Measurements from ENCODE around the gene FILIP1L.

FILIP1L gene

GRCh38 chr3:100042166-100042981 lies 71.9 kb downstream of the FILIP1L start:
- DNase-seq (ENCODE audit: low read depth): peak; percentile 83

GRCh38 chr3:100041328-100041749 lies 73.0 kb downstream of the FILIP1L start:
- peak; percentile 95 for DNase-seq (ENCODE audit: low read depth)

GRCh38 chr3:100040451-100041225 lies 73.7 kb downstream of the FILIP1L start:
- DNase-seq (ENCODE audit: low read depth): no peak

GRCh38 chr3:100039075-100039474 lies 75.2 kb downstream of the FILIP1L start:
- no peak for DNase-seq (ENCODE audit: low read depth)

GRCh38 chr3:100033903-100034471 lies 80.3 kb downstream of the FILIP1L start:
- DNase-seq (ENCODE audit: low read depth): no peak

- no peak for DNase-seq (ENCODE audit: low read depth)
These were observed 81.1 kb downstream of the FILIP1L start for GRCh38 chr3:100033184-100033583.

DNA sequence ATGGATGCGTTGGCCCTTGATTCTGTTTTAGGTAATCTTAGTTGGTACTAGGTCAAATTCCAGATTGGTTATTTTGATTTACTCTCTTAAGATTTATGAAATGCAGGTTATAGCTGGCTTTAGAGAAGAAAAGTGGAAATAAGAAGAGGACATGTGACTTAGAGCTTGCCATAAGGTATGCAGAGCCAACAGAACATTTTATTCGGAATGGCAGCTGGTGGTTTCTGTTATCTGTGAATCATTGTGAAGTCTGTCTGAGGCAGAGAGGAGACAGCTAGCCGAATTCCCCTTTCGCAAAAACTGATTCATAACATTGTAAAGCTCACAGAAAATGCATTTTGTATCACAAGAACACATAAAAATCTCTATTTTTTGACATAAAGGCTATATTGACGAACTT lies 82.1 kb downstream of the FILIP1L start:
- DNase-seq (ENCODE audit: low read depth): peak; percentile 53

DNA sequence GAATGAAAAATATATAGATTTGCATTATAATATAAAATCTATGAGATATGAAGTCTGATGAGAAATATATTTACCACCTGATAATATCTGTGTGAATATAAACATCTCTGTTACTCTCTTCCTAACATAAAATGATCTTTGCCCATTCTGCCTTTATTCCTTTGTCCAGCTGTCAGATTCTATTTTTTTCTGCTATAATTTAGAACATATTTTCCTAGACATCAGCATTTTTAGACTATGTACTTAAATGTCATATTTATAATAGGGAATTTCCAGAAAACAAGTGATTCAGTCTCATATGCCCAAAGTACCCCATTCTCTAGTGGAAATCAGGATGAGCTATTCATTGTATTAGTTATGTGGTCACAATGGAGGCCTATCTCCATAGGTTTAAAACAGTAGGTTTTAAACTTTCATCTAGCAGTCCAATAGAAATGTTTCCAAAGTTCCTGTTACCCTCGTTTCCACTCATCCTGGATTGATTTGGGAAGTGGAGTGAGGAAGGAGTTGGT lies 83.3 kb downstream of the FILIP1L start:
- no peak for DNase-seq (ENCODE audit: low read depth)

DNA sequence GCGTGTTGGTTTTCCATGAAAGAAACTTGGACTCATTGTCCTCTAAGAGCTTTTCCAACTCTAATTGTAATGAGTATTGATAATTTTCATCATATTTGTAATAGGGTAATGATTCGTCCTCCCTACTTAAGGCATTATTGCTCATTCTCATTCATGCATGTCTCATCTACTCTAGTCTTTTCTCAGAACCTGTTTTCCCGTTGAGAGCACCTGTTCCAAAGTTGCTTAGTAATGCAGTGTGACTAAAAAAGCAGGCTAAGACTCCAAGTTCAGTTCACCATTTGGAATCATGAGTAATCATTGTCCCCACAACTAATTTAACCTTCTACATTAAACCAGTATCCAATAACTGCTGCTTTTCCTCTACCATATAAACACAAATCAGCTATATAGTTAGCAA lies 84.0 kb downstream of the FILIP1L start:
- no peak for DNase-seq (ENCODE audit: low read depth)

GRCh38 chr3:100029689-100030088 lies 84.6 kb downstream of the FILIP1L start:
- no peak for DNase-seq (ENCODE audit: low read depth)

DNA sequence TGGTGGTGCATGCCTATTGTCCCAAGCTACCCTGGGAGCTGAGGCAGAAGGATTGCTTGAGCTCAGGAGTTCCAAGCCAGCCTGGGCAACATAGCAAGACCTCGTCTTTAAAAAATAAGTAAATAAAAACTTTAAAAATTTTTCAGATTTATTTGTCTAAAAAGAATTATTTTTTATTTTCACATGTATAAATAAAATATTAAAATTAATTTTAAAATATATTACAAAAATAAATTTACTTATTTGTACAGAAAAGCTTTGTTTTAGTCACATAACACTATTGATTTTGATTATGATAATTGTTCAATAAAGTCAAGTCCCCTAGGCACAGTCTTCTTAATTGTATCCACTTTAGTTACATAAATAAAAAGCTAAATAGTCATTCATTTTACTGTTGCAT lies 85.2 kb downstream of the FILIP1L start:
- no peak for DNase-seq (ENCODE audit: low read depth)

DNA sequence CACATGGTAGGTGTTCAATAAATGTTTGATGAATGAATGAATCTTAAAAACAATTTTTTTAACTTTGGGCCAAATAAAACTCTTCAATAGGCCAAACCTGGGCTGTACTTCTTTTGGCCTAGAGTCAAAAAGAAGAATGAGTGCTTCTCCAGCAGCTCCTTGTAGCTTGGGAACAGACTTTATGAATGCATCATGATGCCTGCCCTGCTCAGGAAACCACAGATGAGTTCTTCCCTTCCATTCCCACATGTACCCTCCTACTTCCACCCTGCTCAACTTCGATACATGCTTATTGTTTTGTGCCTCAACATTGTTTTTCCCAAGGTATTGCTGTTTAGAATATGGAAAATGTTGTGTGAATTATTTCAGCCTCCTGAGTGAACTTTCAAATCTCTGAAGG lies 87.0 kb downstream of the FILIP1L start:
- DNase-seq (ENCODE audit: low read depth): no peak

DNA sequence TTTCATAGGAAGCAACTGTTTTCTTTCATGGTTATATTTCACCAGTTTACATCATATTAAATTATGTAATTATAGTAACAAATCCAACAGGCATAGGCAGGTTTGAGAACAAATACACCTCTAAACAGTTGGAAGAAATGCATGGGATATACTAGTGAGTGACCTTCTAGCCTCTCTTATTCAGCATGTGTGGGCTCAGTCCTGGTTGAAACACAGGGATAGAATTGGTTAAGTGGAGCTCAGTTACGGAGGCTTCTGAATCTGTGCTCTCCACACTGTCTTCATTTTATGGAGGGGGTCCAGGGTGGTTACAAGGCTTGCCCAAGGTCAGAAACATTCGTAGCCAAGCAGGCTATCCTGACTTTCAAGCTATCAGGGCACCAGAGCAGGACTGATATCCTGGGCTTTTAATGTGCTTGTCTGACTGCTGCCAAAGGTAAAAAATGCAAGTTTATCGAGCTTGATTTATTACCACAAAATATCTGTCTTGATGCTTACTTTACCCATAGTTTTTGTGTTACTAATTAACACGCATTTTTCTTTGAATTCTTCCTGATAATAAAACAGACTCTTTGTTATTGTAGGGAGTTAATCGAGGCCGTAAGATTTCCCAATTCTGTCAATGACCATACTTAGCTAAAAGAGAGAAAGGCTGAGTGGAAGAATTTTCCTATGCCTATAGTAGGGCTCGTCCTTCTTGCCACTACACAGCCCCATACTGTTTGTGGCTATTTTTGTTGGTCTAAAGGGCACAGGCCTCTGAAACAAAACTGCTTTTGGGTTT lies 89.6 kb downstream of the FILIP1L start:
- DNase-seq (ENCODE audit: low read depth): no peak

- no peak for DNase-seq (ENCODE audit: low read depth)
These were observed 90.7 kb downstream of the FILIP1L start for GRCh38 chr3:100023595-100023994.

DNA sequence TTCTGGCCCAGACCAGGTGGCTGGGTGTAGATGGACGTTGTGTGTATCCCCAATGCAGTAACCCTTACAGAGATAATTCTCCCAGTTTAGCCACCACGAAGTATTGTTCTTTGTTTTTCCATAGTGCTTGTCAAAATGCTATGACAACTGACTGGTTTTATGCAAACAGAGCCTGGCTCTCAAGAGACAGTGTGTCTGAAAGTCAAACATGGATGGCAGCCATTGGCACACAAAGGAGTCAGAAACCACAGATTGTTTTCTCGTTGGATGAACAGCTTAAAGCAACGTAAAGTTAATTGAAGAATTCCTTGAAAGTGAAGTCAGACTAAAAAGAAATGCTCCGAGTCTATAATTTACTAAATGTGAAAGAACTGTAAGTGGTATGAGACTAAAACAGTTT lies 91.2 kb downstream of the FILIP1L start:
- no peak for DNase-seq (ENCODE audit: low read depth)

DNA sequence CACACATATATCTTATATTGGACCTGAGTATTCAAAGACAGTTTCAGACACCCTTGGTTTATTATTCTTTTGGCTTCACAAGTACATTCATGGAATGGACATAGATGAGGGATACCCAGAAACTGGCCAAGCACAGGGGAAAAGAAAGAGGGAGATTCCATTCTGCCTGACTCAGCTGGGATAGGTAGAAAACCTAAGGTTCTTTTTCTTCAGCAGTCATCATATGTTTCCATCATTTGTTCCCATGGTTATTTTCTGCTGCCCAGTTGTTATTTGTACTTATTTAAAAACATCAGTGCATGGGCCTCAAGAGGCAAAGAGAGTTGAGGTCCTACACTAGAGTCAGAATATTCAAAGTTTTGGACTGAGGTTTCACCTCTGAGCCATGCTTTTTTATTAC lies 91.8 kb downstream of the FILIP1L start:
- no peak for DNase-seq (ENCODE audit: low read depth)

DNA sequence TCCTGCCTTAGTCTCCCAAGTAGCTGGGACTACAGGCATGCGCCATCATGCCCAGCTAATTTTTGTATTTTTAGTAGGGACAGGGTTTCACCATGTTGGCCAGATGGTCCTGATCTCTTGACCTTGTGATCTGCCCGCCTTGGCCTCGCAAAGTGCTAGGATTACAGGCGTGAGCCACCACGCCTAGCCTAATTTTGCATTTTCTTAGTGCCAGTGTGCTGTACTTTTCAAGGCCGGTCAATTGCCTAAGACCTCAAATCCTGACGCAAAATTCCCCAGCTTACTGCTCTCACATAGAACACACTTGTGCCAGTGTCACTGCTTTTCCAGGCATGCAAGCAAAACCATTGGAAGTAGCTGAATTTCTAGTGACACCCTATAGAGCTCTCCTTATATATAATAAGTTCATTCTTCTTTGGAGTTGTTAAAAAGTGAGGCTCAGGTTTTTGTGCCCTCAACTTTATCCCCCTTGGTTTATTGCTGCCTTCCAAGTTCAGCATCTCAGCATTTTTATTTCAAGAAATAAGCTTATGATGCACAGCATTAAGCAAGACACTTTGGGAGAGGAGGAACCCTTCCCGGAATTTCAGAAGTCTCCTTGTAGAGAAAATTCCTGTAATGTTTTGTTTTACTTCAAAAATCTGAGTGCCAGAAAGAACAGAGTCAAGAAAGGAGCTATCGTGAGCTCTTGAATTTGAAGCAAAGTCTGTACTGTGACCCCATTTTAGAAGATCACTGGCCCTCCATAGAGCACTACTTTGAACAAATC lies 93.2 kb downstream of the FILIP1L start:
- DNase-seq (ENCODE audit: low read depth): no peak

GRCh38 chr3:100019719-100020118 lies 94.6 kb downstream of the FILIP1L start:
- no peak for DNase-seq (ENCODE audit: low read depth)

DNA sequence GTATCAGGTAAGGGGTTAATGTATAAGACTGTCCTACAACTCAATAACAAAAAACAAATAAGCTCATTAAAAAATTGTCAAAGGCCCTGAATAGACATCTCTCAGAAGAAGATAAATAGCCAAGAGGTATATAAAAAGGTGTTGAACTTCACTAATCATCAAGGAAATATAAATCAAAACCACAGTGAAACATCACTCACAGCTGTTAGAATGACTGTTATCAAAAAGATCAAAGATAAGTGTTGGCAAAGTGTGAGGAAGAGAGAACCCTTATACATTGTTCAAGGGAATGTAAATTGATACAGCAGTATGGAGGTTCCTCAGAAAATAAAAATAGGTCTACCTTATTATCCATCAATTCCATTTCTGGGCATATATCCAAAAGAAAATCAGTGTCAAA lies 95.5 kb downstream of the FILIP1L start:
- no peak for DNase-seq (ENCODE audit: low read depth)

DNA sequence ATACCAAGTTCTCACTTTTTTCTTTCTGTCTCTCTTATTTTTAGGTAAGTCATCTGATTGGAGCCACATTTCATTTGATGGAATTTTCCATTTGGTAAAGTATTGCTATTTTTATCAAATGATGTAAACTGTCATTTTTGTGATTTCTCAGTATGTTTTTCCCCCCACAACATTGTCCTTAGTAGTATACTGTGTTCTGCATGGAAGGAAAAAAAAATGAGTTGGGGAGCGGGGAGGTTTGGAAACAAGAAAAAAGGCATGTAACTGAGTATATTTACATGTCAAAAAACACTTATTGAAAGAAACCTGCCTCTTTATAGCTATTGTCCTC lies 104.2 kb downstream of the FILIP1L start:
- no peak for DNase-seq (ENCODE audit: low read depth)

All from HS-27A (cell line).